Astrocyte of the spinal cord (primary cell): Measurements from ENCODE around the gene SBNO2.

Experiments used
- DNase-seq: peaks from one replicate; pipeline ENCODE4 v3.0.0; 2011; ENCODE audit warnings: low read depth, low spot score
- H3K4me3 ChIP-seq: 2 replicates; pipeline ENCODE4 v1.5.1; 2011; ENCODE audit warnings: low read depth, mild to moderate bottlenecking, low read length, moderate library complexity
- CTCF ChIP-seq: IDR thresholded peaks from 2 replicates; pipeline ENCODE4 v1.5.1; 2012; ENCODE audit warnings: low read depth, mild to moderate bottlenecking, low read length, inconsistent platforms
- in situ Hi-C: cut with HindIII; loops from 2 replicates; pipeline ENCODE4 v1.10.0; 2017; ENCODE audit warnings: low sequenced_read_pairs

The SBNO2 gene

GRCh38 chr19:1103132-1103707 is 70.8 kb downstream of the SBNO2 start:
- in situ Hi-C loops = no loop called here
- no peak overlapping the region for H3K4me3 ChIP-seq
- TF ChIP-seq CTCF = no peak
- DNase-seq = no peak

- in situ Hi-C loops = no loop called here
- H3K4me3 ChIP-seq = no peak overlapping the region
- TF ChIP-seq CTCF = no peak
- DNase-seq = peak; percentile 99
Measured at GRCh38 chr19:1102407-1103131, 71.5 kb downstream of the SBNO2 start.

DNA sequence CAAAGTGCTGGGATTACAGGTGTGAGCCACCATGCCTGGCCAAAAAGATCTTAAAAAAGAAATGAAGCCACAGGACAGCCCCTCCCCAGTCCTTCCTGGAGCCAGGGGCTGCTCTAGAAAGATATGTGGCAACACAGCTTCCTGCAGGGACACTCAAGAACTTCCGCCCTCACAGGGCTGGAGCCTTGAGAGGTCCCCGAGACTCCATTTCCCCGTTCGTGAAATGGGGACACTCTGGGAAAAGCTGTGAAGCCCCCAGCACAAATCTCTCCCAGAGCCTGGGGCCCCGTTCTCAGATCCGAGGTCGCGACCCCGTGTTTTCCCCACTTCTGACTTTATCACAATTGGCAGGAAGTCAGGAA is 72.8 kb downstream of the SBNO2 start:
- H3K4me3 ChIP-seq = no peak overlapping the region
- in situ Hi-C loops = no loop called here

GRCh38 chr19:1098177-1099051 is 75.7 kb downstream of the SBNO2 start:
- in situ Hi-C loops = no loop called here
- no peak for DNase-seq
- no peak overlapping the region for H3K4me3 ChIP-seq
- no peak for TF ChIP-seq CTCF

More for the DNA sequence above, 72.8 kb downstream of the SBNO2 start:
- no peak for DNase-seq
- no peak for TF ChIP-seq CTCF

DNA sequence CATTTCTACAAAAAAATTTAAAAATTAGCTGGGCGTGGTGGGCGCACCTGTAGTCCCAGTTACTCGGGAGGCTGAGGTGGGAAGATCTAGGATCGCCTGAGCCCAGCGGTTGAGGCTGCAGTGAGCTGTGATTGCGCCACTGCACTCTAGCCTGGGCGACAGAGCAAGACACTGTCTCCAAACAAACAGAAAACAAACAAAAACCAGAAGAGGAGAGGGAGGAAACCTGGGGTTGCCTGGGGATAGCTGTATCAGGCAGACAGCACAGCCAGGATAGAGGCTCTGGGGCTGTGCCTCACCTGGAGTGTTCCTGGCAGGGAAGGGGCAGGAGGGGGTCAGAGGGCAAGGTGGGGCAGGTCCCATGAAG is 76.3 kb downstream of the SBNO2 start:
- in situ Hi-C loops = no loop called here
- H3K4me3 ChIP-seq = no peak overlapping the region
- no peak for DNase-seq
- no peak for TF ChIP-seq CTCF

GRCh38 chr19:1094978-1095701 is 78.9 kb downstream of the SBNO2 start, which contains the start of gene POLR2E:
TSS of gene POLR2E (minus strand) at chr19:1095375. CDS start at chr19:1095315, 60 bp downstream.
- no peak for TF ChIP-seq CTCF
- DNase-seq = peak; percentile 98
- in situ Hi-C loops = no loop called here
- peak within 1 kb of the TSS; percentile 90 for H3K4me3 ChIP-seq
